GM23338 (cell line): ENCODE data around the gene SESN1. TPM values are rescaled to one million over a fixed set of nuclear protein-coding genes. Genes with fewer than 3 reads are reported as not detected.

Source experiments
- ATAC-seq: fragments of 200-7000 bp; cut with Tn5 transposase; 3 replicates; pipeline ENCODE4 v1.9.1; 2020
- DNase-seq: peaks from one replicate; pipeline ENCODE4 v3.0.0-alpha.2; 2015; ENCODE audit warnings: low spot score
- H2AFZ ChIP-seq: fragments of 200-600 bp; sonication (generic); 2 replicates; pipeline ENCODE4 v1.8.0; 2016; ENCODE audit warnings: antibody characterized with exemption, mild to moderate bottlenecking, moderate library complexity
- H3F3A ChIP-seq: fragments of 200-600 bp; sonication (generic); replicated peaks from 2 replicates; pipeline ENCODE4 v1.8.0; 2017; ENCODE audit warnings: antibody characterized with exemption, mixed run types, low read depth
- H3K27ac ChIP-seq: fragments of 200-600 bp; sonication (generic); 2 replicates; pipeline ENCODE4 v1.6.1; 2016; ENCODE audit warnings: low read depth
- H3K27me3 ChIP-seq: fragments of 200-600 bp; sonication (generic); 2 replicates; pipeline ENCODE4 v1.8.0; 2016; ENCODE audit warnings: mild to moderate bottlenecking, mixed run types, moderate library complexity; ENCODE audit not compliant: insufficient read depth
- H3K36me3 ChIP-seq: fragments of 200-600 bp; sonication (generic); 2 replicates; pipeline ENCODE4 v1.8.0; 2016; ENCODE audit warnings: mild to moderate bottlenecking; ENCODE audit not compliant: insufficient read depth
- H3K4me1 ChIP-seq: fragments of 200-600 bp; sonication (generic); 2 replicates; pipeline ENCODE4 v1.8.0; 2016; ENCODE audit warnings: mild to moderate bottlenecking, moderate library complexity; ENCODE audit not compliant: insufficient read depth
- H3K4me2 ChIP-seq: fragments of 200-600 bp; sonication (generic); 2 replicates; pipeline ENCODE4 v1.7.1; 2017; ENCODE audit warnings: mixed run types
- H3K4me3 ChIP-seq: fragments of 200-600 bp; sonication (generic); 2 replicates; pipeline ENCODE4 v1.6.1; 2016; ENCODE audit warnings: mixed run types
- H3K79me2 ChIP-seq: fragments of 200-600 bp; sonication (generic); replicated peaks from 2 replicates; pipeline ENCODE4 v1.8.0; 2017; ENCODE audit warnings: mild to moderate bottlenecking; ENCODE audit not compliant: insufficient read depth
- H3K9me2 ChIP-seq: fragments of 200-600 bp; sonication (generic); 2 replicates; pipeline ENCODE4 v1.8.0; 2017; ENCODE audit not compliant: insufficient read depth
- H4K20me1 ChIP-seq: fragments of 200-600 bp; sonication (generic); replicated peaks from 2 replicates; pipeline ENCODE4 v1.8.0; 2017; ENCODE audit warnings: mild to moderate bottlenecking; ENCODE audit not compliant: insufficient read depth
- H3K27ac Mint-ChIP-seq: 2 replicates; pipeline ENCODE4 v1.8.0; 2020; ENCODE audit warnings: inconsistent platforms, mild to moderate bottlenecking, moderate library complexity, mixed read lengths
- H3K27me3 Mint-ChIP-seq: 3 replicates; pipeline ENCODE4 v1.8.0; 2022; ENCODE audit warnings: low read depth, mild to moderate bottlenecking, moderate library complexity, mixed read lengths, inconsistent platforms; ENCODE audit not compliant: insufficient read depth, poor library complexity
- H3K36me3 Mint-ChIP-seq: 3 replicates; pipeline ENCODE4 v1.8.0; 2021; ENCODE audit warnings: low read depth, mild to moderate bottlenecking, inconsistent platforms, moderate library complexity, mixed read lengths
- H3K4me1 Mint-ChIP-seq: 3 replicates; pipeline ENCODE4 v1.8.0; 2020; ENCODE audit warnings: mild to moderate bottlenecking, inconsistent platforms, mixed read lengths
- H3K4me3 Mint-ChIP-seq: 3 replicates; pipeline ENCODE4 v1.8.0; 2021; ENCODE audit warnings: moderate library complexity, mild to moderate bottlenecking, inconsistent platforms, mixed read lengths
- H3K9me3 Mint-ChIP-seq: 3 replicates; pipeline ENCODE4 v1.8.0; 2020; ENCODE audit warnings: moderate library complexity, mild to moderate bottlenecking, inconsistent platforms, mixed read lengths
- CREB1 ChIP-seq: fragments of 250-450 bp; sonication (Bioruptor Pico); IDR thresholded peaks from 2 replicates; pipeline ENCODE4 v1.5.0; 2020; ENCODE audit warnings: low read depth, mild to moderate bottlenecking, moderate library complexity
- EZH2 ChIP-seq: fragments of 200-600 bp; sonication (generic); IDR thresholded peaks from one replicate; pipeline ENCODE4 v1.8.0; 2017; ENCODE audit warnings: antibody characterized with exemption, mild to moderate bottlenecking, low read depth; ENCODE audit not compliant: unreplicated experiment
- EZH2phosphoT487 ChIP-seq: fragments of 200-600 bp; sonication (generic); IDR thresholded peaks from one replicate; pipeline ENCODE4 v1.8.1; 2018; ENCODE audit warnings: antibody characterized with exemption; ENCODE audit not compliant: unreplicated experiment
- JUNB ChIP-seq: IDR thresholded peaks from one replicate; pipeline ENCODE4 v1.6.1; 2016; ENCODE audit warnings: antibody characterized with exemption; ENCODE audit not compliant: unreplicated experiment
- POLR2AphosphoS5 ChIP-seq: IDR thresholded peaks from 2 replicates; pipeline ENCODE4 v1.6.1; 2016; ENCODE audit warnings: antibody characterized with exemption, low read depth
- REST ChIP-seq: IDR thresholded peaks from one replicate; pipeline ENCODE4 v1.6.1; 2018; ENCODE audit warnings: antibody characterized with exemption; ENCODE audit not compliant: unreplicated experiment
- STAT1 ChIP-seq: IDR thresholded peaks from one replicate; pipeline ENCODE4 v1.6.1; 2016; ENCODE audit warnings: antibody characterized with exemption; ENCODE audit not compliant: unreplicated experiment
- ZNF331 ChIP-seq: fragments of 250-450 bp; sonication (Bioruptor Pico); IDR thresholded peaks from 2 replicates; pipeline ENCODE4 v1.5.0; 2020; ENCODE audit warnings: low read depth, mild to moderate bottlenecking, moderate library complexity
- polyA plus RNA-seq: library from polyadenylated mRNA; unstranded; fragments of >200 nt; fragmentation: Nextera tagmentation; extraction: Ambion mirVana; gene quantifications from 2 replicates; pipeline ENCODE4 v1.2.1, GENCODE V29; 2016
- total RNA-seq: library from RNA; depleted of rRNA; stranded (reverse); fragments of >200 nt; shearing (Covaris generic); gene quantifications from 2 replicates; pipeline ENCODE4 v1.2.3, GENCODE V29; 2014
- TF ChIP-seq, protein P1 (sequence below): fragments of 250-450 bp; sonication (Bioruptor Pico); IDR thresholded peaks from 2 replicates; pipeline ENCODE4 v1.5.0; 2020; ENCODE audit warnings: mild to moderate bottlenecking, moderate library complexity
- TF ChIP-seq, protein P2 (sequence below): IDR thresholded peaks from 2 replicates; pipeline ENCODE4 v1.6.1; 2016; ENCODE audit warnings: antibody characterized with exemption

SESN1 gene
- total and polyA plus RNA-seq, 2 experiments from 2014 or later: 26.2 to 36.4 TPM

- TF ChIP-seq, protein P1, sequence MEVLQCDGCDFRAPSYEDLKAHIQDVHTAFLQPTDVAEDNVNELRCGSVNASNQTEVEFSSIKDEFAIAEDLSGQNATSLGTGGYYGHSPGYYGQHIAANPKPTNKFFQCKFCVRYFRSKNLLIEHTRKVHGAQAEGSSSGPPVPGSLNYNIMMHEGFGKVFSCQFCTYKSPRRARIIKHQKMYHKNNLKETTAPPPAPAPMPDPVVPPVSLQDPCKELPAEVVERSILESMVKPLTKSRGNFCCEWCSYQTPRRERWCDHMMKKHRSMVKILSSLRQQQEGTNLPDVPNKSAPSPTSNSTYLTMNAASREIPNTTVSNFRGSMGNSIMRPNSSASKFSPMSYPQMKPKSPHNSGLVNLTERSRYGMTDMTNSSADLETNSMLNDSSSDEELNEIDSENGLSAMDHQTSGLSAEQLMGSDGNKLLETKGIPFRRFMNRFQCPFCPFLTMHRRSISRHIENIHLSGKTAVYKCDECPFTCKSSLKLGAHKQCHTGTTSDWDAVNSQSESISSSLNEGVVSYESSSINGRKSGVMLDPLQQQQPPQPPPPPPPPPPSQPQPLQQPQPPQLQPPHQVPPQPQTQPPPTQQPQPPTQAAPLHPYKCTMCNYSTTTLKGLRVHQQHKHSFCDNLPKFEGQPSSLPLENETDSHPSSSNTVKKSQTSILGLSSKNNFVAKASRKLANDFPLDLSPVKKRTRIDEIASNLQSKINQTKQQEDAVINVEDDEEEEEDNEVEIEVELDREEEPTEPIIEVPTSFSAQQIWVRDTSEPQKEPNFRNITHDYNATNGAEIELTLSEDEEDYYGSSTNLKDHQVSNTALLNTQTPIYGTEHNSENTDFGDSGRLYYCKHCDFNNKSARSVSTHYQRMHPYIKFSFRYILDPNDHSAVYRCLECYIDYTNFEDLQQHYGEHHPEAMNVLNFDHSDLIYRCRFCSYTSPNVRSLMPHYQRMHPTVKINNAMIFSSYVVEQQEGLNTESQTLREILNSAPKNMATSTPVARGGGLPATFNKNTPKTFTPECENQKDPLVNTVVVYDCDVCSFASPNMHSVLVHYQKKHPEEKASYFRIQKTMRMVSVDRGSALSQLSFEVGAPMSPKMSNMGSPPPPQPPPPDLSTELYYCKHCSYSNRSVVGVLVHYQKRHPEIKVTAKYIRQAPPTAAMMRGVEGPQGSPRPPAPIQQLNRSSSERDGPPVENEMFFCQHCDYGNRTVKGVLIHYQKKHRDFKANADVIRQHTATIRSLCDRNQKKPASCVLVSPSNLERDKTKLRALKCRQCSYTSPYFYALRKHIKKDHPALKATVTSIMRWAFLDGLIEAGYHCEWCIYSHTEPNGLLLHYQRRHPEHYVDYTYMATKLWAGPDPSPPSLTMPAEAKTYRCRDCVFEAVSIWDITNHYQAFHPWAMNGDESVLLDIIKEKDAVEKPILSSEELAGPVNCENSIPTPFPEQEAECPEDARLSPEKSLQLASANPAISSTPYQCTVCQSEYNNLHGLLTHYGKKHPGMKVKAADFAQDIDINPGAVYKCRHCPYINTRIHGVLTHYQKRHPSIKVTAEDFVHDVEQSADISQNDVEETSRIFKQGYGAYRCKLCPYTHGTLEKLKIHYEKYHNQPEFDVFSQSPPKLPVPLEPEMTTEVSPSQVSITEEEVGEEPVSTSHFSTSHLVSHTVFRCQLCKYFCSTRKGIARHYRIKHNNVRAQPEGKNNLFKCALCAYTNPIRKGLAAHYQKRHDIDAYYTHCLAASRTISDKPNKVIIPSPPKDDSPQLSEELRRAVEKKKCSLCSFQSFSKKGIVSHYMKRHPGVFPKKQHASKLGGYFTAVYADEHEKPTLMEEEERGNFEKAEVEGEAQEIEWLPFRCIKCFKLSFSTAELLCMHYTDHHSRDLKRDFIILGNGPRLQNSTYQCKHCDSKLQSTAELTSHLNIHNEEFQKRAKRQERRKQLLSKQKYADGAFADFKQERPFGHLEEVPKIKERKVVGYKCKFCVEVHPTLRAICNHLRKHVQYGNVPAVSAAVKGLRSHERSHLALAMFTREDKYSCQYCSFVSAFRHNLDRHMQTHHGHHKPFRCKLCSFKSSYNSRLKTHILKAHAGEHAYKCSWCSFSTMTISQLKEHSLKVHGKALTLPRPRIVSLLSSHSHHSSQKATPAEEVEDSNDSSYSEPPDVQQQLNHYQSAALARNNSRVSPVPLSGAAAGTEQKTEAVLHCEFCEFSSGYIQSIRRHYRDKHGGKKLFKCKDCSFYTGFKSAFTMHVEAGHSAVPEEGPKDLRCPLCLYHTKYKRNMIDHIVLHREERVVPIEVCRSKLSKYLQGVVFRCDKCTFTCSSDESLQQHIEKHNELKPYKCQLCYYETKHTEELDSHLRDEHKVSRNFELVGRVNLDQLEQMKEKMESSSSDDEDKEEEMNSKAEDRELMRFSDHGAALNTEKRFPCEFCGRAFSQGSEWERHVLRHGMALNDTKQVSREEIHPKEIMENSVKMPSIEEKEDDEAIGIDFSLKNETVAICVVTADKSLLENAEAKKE (CRISPR knock-in tag): no peak
- TF ChIP-seq REST: no peak
- no peak for TF ChIP-seq STAT1
- no peak for TF ChIP-seq POLR2AphosphoS5
- TF ChIP-seq EZH2phosphoT487: no peak
- TF ChIP-seq ZNF331 (CRISPR knock-in tag): no peak
Observed at GRCh38 chr6:109125504-109125903, 30.9 kb upstream of the SESN1 start (continued).

- H3K27ac Mint-ChIP-seq: no peak overlapping the region
- no peak overlapping the region for H3K4me3 Mint-ChIP-seq
- H3K36me3 ChIP-seq: no peaks in the 10 kb centered on the region
- no peak for TF ChIP-seq JUNB
- TF ChIP-seq CREB1 (CRISPR knock-in tag): no peak
- TF ChIP-seq EZH2: no peak
- TF ChIP-seq, protein P2, sequence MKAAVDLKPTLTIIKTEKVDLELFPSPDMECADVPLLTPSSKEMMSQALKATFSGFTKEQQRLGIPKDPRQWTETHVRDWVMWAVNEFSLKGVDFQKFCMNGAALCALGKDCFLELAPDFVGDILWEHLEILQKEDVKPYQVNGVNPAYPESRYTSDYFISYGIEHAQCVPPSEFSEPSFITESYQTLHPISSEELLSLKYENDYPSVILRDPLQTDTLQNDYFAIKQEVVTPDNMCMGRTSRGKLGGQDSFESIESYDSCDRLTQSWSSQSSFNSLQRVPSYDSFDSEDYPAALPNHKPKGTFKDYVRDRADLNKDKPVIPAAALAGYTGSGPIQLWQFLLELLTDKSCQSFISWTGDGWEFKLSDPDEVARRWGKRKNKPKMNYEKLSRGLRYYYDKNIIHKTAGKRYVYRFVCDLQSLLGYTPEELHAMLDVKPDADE: no peak
Observed at GRCh38 chr6:109124219-109124618, 29.6 kb upstream of the SESN1 start.

More at GRCh38 chr6:109124219-109124618, 29.6 kb upstream of the SESN1 start:
- H3K4me3 ChIP-seq: no peak overlapping the region
- no peak overlapping the region for H2AFZ ChIP-seq
- DNase-seq (no peak), ATAC-seq (no peak)
- peaks cover under 1% of the 10 kb centered on the region for H3K27me3 Mint-ChIP-seq
- no peaks in the 10 kb centered on the region for H3K4me1 Mint-ChIP-seq
- H3K36me3 Mint-ChIP-seq: no peaks in the 10 kb centered on the region
- no peaks in the 10 kb centered on the region for H3K79me2 ChIP-seq
- no peaks in the 10 kb centered on the region for H3K27me3 ChIP-seq
- no peaks in the 10 kb centered on the region for H3K4me1 ChIP-seq
- H3K9me3 Mint-ChIP-seq: no peaks in the 10 kb centered on the region
- no peak overlapping the region for H3K27ac ChIP-seq
- no peak overlapping the region for H3K4me2 ChIP-seq
- no peaks in the 10 kb centered on the region for H4K20me1 ChIP-seq
- no peaks in the 10 kb centered on the region for H3K9me2 ChIP-seq
- H3F3A ChIP-seq: no peaks in the 10 kb centered on the region
